COLO668 (cell line): ENCODE data around the gene KRT71.
"Not testable (repeated sequence)": the region's sequence is repeated elsewhere in the genome, so short reads cannot be mapped to it uniquely, and the experiment has no call there.

ENCODE experiments used
- DNase-seq: peaks from one replicate; lab custom pipeline; 2025; ENCODE audit not compliant: unreplicated experiment; lab: John Stamatoyannopoulos, UW

KRT71 gene

GRCh38 chr12:52522346-52523011 lies 30.5 kb downstream of the KRT71 start:
- DNase-seq = no peak

GRCh38 chr12:52521568-52522266 lies 31.2 kb downstream of the KRT71 start:
- DNase-seq = no peak

DNA sequence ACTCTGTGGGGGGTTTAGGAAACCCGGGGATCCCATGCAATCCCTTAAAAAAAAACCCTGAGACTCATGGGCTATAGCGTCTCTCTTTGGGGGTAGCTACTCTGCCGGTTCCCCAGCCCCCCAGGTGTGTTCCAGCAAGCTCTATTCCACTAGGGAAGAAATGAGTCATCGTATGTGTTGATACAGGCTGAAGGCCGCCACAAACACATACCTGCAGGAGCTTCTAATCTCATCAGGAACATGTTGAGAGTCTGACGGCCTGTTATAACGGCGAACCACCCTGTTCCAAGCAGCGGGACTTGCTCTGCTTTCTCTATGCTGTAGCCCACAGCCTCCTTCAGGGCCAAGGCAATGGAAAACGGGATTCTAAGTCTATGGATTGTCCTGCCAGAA lies 31.8 kb downstream of the KRT71 start:
- no peak for DNase-seq

GRCh38 chr12:52519826-52520662 lies 32.9 kb downstream of the KRT71 start, which contains the start of gene KRT5:
TSS of gene KRT5 (minus strand) at chr12:52520394. CDS start at chr12:52520296, 98 bp downstream.
- no peak for DNase-seq

DNA sequence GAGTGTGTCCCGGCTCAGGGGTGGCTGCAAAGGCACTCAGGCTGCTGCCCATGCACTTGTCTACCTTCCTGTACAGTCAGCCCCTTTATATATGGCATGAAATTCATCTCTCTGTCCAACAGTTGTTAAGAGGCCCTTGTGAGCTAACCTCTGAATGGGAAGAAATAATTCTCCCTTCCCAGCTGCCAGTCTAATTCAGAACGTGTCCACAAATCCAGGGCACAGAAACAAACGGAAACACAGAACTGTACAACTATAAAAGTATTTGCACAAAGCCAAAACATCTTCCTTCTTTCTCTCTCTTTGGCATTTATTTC lies 33.6 kb downstream of the KRT71 start:
- no peak for DNase-seq

DNA sequence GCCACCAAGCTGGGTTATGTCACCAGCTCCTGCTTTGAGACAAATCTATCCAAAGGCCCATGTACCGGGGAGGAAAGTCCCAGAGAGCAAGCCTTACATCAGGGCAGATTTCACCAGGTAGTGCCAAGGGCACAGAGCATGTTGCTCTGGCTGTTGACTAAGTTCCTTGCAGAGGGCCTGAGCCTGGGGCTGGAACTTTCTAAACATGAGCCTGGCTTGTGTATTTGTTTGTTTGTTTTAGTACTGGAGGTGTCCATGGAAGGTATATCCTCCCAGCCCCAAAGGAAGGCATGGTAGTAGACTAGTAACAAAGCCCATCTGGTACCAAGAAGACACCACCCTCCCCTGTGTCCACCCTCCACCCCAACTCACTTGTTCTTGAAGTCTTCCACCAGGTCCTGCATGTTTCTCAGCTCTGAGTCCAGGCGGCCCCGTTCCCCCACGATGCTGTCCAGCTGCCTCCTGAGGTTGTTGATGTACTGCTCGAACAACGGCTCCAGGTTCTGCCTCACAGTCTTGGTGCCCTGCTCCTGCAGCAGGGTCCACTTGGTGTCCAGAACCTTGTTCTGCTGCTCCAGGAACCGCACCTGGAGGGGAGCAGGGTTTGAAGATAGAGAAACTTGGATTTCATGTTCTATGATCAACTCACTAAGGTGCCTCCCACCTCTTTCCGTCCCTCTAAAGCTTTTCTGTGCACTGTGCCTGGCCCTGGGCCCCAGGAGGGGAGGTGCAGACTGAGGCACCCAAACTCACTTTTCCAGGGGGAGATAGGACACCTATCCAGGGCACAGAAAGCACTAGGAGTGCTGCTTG lies 34.2 kb downstream of the KRT71 start:
- DNase-seq = no peak

DNA sequence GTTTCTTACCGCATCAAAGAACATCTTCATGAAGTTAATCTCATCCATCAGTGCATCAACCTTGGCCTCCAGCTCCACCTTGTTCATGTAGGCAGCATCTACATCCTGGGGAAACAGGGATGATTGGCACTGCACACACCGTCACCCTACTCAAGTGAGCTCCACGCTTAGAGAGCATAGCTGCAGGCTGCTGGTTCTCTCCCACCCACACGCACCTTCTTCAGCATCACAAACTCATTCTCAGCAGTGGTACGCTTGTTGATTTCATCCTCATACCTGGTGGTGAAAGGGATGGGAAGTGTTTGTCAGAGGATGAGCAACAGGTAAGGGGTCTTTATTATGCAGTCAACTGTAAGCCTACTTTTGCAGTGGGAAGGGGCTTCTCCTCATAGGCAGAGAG lies 35.1 kb downstream of the KRT71 start:
- DNase-seq = no peak

DNA sequence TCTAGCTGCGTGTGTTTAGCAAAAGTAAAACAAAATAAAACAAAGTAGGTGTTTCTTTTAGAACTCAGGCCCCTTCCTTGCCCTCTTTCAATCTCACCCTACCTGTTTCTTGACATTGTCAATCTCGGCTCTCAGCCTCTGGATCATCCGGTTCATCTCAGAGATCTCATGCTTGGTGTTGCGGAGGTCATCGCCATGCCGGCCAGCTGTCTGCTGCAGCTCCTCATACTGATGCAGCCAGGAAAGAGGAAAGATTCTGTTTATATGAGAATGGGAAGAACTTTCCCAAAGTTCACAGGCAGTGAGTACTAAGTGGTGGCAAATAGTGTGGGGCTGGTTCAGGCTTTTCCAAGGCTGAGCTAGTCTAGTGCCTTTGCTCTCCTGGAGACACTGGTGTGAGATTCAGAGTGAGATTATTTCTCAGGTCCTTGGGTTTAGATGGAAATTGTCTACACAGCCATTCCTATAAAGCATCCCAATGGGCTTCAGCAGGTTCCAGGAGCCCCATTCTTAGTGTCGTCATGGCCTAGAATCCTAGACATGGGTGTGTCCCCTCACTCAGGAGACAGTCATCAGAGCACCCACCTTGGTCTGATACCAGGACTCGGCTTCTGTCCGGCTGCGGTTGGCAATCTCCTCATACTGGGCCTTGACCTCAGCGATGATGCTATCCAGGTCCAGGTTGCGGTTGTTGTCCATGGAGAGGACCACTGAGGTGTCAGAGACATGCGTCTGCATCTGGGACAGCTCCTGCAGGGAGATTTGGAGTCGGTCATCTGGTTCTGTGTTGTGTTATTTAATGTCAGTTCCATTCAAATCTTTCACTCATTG lies 35.7 kb downstream of the KRT71 start:
- no peak for DNase-seq

DNA sequence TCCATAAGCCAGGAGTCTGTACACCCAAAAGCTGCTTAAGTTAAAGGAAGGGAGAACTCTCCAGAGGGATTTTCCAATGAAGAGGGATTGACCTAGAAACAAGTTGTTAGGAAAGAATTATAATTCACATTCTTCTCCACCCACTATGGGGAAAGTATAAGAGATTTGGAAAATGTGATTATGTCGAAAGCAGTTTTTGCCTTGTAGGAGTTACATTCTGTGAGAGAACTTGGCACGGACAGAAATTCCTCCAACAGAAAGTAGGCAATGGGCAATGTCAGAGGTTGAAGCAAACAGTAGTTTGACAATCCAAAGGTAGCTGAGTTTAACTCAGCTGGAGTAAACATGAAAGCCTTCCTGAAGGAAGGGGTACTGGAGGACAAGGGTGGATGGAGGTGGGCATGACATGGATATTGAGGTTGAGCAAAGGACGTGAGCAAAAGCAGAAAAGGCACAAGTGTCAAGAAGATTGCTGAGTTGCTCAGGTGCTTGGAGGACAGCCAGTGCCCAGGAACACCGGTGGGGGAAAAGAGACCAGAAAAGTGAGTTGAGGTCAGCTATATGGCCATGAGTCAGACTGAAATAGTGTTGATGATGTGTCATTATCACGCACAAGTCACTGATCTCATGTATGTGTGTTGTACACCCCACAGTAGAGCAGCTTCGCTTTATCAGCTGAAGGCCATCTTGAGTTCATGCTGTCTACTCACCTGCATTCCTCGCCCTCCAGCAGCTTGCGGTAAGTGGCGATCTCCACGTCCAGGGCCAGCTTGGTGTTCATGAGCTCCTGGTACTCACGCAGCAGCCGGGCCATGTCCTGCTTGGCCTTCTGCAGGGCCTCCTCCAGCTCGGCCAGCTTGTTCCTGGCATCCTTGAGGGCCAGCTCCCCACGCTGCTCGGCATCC lies 36.8 kb downstream of the KRT71 start:
- DNase-seq = no peak

GRCh38 chr12:52515319-52515646 lies 37.7 kb downstream of the KRT71 start:
- DNase-seq = no peak

DNA sequence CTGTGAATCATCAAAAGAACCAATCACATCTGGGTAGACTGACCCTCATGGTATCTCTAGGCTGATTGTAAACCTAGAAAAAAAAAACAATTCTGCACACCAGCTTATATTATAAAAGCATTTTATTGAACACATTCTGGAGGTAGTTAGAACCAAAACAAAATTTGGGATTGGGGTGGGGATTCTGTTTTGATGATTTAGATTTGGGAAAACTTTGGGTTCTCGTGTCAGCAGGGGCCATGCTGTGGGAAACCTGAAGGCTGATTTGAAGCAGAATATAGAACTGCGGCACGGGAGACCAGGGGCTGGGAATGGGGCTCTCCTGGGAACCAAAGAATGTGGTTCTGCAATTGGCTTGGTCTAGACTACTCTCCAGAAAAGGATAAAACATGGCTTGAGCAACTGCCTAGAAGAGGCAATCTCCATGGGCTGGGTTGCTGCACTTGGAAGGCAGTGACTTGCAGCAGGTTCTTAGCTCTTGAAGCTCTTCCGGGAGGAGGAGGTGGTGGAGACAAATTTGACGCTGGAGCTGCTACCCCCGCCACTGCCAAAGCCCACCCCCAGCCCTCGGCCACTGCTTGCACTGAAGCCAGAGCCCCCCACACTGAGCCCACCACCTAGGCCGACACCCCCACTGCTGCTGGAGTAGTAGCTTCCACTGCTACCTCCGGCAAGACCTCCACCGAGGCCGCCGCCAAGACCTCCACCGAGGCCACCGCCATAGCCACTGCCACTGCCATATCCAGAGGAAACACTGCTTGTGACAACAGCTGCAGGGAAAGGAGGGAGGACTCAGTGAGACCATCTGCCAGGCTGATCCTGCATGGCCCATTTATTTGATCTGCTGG lies 38.2 kb downstream of the KRT71 start:
- DNase-seq = no peak

GRCh38 chr12:52513736-52514135 lies 39.2 kb downstream of the KRT71 start:
- DNase-seq = no peak

DNA sequence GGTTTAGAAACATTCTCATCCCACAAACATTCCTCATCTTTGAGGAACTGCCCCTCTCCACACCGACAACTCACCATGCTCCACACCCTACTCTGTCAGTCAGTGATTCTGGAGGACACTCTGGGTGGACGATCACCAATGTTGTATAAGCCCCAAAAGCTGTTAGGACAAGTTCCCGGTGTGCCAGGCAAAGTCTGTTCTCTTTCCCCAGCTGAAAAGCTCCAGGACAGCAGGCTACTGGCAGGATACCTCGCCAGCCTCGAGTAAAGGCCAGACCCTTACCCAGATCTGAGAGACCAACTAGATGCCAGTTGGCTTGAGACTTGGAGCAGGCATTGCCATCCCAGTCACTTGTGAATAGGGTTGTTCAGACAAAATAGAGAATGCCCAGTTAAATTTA lies 44.7 kb downstream of the KRT71 start:
- DNase-seq = no peak

- DNase-seq = no peak
Observed at GRCh38 chr12:52506858-52507715, 45.9 kb downstream of the KRT71 start.

DNA sequence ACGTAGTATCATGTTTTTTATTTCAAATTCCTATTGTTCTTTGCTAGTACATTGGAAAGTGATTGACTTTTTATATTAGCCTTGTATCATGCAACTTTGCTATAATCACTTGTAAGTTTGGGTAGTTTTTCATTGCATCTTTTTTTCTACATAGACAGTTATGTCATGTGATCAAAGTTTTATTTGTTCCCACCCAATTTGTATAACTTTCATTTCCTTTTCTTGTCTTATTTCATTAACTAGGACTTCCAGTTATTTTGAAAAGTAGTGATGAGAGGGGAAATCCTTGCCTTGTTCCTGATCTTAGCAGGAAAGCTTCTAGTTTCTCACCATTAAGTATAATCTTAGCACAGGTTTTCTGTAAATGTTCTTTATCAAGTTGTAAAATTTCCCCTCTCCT lies 50.1 kb downstream of the KRT71 start:
- no peak for DNase-seq

DNA sequence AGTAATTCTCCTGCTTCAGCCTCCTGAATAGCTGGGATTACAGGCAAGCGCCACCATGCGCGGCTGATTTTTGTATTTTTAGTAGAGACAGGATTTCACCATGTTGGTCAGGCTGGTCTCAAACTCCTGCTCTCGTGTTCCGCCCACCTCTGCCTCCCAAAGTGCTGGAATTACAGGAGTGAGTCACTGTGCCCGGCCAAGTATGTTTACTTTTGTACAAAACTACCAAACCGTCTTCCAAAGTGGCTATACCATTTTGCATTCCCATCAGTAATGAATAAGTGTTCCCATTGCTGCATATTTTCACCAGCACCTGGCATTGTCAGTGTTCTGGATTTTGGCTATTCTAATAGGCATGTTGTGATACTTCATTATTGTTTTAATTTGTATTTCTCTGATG lies 51.5 kb downstream of the KRT71 start:
- no peak for DNase-seq

DNA sequence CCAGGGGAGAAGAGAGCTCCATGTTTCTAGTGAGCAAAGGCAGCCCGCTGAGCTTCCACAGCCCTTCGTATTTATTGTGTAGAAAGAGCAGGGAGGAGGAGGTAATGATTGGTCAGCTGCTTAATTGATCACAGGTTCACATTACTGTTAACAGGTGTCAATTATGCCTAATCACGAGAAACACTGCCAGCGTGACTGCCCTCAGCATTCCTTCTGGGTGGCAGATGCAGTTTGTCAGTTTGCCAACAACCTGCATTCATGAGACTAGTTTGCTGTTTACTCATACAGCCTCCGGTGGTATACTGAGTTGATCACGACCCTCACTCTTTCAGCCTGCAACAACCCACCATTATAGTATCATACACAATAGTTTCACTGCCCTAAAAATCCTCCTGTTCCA lies 52.4 kb downstream of the KRT71 start:
- DNase-seq = not testable (repeated sequence)
